ENCODE measurements around the gene PDLIM5.

PDLIM5 gene

DNA sequence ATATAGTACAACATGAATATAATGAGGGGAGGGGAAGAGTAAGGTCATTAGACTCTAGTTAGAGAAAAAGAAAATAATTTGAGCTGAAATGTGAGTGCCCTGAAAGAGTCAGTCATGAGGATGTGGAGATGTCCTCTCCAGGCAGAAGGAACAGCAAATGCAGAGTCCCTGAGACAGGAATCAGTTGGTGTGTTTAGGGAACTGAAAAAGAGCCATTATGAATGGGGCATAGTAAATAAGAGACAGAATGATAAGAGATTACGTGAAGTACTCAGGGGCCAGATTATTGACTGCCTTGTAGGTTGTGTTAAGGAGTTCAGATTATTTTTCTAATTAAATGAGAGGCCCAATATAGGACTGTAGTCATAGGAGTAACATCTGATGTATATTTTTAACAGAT, 147.0 kb downstream of the PDLIM5 start:
- H3K4me3 ChIP-seq (ENCODE audit: low read depth, low read length): no peak overlapping the region
- TF ChIP-seq, protein P1, sequence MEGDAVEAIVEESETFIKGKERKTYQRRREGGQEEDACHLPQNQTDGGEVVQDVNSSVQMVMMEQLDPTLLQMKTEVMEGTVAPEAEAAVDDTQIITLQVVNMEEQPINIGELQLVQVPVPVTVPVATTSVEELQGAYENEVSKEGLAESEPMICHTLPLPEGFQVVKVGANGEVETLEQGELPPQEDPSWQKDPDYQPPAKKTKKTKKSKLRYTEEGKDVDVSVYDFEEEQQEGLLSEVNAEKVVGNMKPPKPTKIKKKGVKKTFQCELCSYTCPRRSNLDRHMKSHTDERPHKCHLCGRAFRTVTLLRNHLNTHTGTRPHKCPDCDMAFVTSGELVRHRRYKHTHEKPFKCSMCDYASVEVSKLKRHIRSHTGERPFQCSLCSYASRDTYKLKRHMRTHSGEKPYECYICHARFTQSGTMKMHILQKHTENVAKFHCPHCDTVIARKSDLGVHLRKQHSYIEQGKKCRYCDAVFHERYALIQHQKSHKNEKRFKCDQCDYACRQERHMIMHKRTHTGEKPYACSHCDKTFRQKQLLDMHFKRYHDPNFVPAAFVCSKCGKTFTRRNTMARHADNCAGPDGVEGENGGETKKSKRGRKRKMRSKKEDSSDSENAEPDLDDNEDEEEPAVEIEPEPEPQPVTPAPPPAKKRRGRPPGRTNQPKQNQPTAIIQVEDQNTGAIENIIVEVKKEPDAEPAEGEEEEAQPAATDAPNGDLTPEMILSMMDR (IDR thresholded peaks at IDR 0.05; ENCODE audit: low read depth, low read length, missing control alignments): no peak
- in situ Hi-C loops (cut with HindIII; ENCODE audit: low sequenced_read_pairs): no loop called here
- no peak for DNase-seq (ENCODE audit: low read depth)

DNA sequence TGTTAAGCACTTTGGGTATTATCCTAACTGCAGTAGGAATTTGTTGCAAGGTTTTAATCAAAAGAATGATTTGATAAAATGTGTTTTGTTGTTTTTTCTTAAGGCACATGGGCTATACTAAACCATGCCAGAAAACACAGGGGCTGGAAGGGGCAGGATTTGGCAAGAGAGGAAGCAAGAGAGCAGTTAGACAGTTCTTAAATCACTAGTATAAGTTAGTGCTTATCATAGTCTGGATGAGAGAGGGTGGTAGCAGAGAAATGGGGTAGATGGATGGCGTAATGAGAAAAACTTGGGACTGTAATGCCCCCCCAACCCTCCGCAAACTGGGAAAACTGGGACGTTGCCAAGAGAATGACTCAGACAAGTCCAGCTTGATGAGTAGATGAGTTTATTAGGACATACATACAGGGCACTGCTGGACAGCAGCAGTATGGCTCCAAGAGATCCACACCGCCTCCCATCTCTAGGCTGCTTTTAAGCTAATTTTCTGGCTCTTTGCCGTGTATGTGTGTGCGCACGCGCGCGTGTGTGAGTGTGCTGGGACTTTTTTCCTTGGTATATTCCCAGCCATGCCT, 151.5 kb downstream of the PDLIM5 start:
- H3K4me3 ChIP-seq (ENCODE audit: low read depth, low read length): no peak overlapping the region
- in situ Hi-C loops (cut with HindIII; ENCODE audit: low sequenced_read_pairs): no loop called here
- TF ChIP-seq, protein P1 (IDR thresholded peaks at IDR 0.05; ENCODE audit: low read depth, low read length, missing control alignments): no peak
- DNase-seq (ENCODE audit: low read depth): no peak

DNA sequence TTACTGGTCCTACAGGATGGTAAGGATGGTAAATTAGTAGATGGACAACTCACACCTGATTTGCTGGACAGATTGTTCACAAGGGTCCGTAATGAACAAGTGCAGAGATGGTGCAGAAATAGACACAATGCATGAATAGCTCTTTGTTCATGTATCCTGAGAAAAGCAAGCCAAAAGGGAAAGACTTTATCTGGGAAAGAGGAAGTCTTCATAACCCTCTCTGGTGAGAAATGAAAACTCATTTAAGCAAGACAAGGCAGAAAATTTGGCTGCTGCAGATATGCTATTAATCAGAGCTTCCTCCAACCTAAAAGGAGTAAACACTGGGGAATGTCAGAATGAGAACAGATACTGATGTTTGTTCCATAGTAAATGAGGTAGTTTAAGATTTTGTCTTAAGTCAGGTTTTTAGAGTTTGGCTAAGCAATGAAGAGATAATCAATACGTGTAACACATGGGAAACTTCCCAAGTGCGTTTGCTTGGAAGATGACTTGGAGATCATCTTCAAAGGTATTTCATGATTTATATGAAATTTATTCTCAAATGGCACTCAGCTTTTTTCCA, 153.6 kb downstream of the PDLIM5 start:
- DNase-seq (ENCODE audit: low read depth): no peak
- in situ Hi-C loops (cut with HindIII; ENCODE audit: low sequenced_read_pairs): loop anchor here (5.0 kb wide), 1 partner anchor 198 kb away; no protein-coding TSS in a partner anchor
- H3K4me3 ChIP-seq (ENCODE audit: low read depth, low read length): no peak overlapping the region
- TF ChIP-seq, protein P1 (IDR thresholded peaks at IDR 0.05; ENCODE audit: low read depth, low read length, missing control alignments): no peak

DNA sequence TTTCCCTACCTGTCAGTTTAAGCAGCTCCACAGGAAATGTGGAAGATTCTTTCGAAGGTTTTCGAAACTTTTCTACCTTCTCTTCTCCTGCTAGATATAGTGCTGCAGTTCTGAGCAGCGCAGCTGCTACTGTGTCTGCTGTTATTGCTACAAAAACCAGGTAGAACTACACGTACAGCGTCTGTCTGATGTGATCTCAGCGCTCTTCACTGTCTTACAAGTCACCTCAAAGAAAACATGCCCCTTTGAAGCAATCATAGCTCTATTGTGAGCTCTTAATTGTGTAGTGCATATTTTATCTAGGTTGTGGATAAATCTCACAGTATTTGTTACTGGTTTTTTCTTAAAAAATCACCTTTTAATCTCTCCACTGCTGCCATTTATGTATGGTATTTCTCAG, 158.4 kb downstream of the PDLIM5 start:
- DNase-seq (ENCODE audit: low read depth): no peak
- no peak overlapping the region for H3K4me3 ChIP-seq (ENCODE audit: low read depth, low read length)
- in situ Hi-C loops (cut with HindIII; ENCODE audit: low sequenced_read_pairs): no loop called here
- TF ChIP-seq, protein P1 (IDR thresholded peaks at IDR 0.05; ENCODE audit: low read depth, low read length, missing control alignments): no peak

DNA sequence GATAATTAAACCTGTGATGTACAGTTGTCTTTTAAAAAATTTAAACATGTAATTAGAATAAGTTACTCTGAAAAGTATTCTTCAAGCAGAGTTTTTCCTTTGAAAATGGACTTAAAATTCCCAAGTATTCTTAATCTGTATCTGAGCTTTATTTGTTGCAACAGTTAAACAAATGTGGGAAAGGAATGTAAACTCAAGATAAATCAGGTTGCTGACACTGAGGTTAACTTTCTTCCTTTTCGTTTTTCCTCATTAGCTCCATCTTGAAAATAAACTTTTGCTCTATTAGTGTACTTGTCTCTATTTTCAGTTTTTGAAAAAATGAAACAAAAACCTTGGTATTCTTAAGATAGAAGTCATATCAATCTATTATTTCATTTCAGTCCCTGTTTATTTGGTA, 161.5 kb downstream of the PDLIM5 start:
- no peak for DNase-seq (ENCODE audit: low read depth)
- TF ChIP-seq, protein P1 (IDR thresholded peaks at IDR 0.05; ENCODE audit: low read depth, low read length, missing control alignments): no peak
- in situ Hi-C loops (cut with HindIII; ENCODE audit: low sequenced_read_pairs): no loop called here
- no peak overlapping the region for H3K4me3 ChIP-seq (ENCODE audit: low read depth, low read length)

DNA sequence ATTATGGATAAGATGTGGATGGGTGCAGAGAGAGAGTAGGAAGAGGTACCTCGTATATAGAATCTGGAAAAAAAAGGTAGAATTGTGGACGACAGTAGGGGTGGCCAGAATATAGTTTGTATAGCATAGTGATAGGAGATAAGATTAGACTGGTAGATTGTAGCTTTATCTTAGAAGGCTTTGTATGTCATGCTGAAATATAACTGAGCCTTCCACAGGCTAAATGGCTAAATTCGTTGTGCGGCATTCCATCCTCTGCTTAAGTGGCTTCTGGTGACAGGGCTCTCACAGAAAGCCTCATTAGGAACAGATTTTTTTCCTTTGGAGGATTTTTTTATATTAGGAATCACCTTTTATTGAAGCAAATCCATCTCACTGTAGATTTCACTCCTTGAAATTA, 163.7 kb downstream of the PDLIM5 start:
- in situ Hi-C loops (cut with HindIII; ENCODE audit: low sequenced_read_pairs): no loop called here
- no peak for DNase-seq (ENCODE audit: low read depth)

More for the DNA sequence above, 163.7 kb downstream of the PDLIM5 start:
- H3K4me3 ChIP-seq (ENCODE audit: low read depth, low read length): no peak overlapping the region
- TF ChIP-seq, protein P1 (IDR thresholded peaks at IDR 0.05; ENCODE audit: low read depth, low read length, missing control alignments): no peak
